ENCODE results near the gene SERPINI2.

DNA sequence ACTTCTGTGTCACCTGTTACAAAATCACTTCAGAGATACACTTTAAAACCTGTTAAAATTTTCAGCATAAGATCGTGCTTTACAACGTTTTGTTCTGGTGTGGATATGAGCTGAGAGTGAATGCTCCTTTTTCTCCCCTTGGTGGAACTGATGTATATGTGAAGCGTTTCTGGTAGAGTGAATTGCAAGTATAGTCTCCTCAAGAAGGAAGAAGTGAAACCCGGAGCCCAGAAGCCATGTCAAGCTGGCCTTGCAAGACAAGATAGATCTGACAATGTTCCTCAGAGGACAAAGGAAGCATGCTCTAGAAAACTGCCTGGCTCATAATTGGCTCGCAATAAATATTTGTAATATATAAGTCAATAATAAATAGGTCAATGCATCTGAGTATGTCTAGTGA is 23.6 kb downstream of the SERPINI2 start:
- TF ChIP-seq, protein P1, sequence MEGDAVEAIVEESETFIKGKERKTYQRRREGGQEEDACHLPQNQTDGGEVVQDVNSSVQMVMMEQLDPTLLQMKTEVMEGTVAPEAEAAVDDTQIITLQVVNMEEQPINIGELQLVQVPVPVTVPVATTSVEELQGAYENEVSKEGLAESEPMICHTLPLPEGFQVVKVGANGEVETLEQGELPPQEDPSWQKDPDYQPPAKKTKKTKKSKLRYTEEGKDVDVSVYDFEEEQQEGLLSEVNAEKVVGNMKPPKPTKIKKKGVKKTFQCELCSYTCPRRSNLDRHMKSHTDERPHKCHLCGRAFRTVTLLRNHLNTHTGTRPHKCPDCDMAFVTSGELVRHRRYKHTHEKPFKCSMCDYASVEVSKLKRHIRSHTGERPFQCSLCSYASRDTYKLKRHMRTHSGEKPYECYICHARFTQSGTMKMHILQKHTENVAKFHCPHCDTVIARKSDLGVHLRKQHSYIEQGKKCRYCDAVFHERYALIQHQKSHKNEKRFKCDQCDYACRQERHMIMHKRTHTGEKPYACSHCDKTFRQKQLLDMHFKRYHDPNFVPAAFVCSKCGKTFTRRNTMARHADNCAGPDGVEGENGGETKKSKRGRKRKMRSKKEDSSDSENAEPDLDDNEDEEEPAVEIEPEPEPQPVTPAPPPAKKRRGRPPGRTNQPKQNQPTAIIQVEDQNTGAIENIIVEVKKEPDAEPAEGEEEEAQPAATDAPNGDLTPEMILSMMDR (IDR thresholded peaks at IDR 0.05; ENCODE audit: insufficient read depth, low read length), result no peak
- TF ChIP-seq, protein P2, sequence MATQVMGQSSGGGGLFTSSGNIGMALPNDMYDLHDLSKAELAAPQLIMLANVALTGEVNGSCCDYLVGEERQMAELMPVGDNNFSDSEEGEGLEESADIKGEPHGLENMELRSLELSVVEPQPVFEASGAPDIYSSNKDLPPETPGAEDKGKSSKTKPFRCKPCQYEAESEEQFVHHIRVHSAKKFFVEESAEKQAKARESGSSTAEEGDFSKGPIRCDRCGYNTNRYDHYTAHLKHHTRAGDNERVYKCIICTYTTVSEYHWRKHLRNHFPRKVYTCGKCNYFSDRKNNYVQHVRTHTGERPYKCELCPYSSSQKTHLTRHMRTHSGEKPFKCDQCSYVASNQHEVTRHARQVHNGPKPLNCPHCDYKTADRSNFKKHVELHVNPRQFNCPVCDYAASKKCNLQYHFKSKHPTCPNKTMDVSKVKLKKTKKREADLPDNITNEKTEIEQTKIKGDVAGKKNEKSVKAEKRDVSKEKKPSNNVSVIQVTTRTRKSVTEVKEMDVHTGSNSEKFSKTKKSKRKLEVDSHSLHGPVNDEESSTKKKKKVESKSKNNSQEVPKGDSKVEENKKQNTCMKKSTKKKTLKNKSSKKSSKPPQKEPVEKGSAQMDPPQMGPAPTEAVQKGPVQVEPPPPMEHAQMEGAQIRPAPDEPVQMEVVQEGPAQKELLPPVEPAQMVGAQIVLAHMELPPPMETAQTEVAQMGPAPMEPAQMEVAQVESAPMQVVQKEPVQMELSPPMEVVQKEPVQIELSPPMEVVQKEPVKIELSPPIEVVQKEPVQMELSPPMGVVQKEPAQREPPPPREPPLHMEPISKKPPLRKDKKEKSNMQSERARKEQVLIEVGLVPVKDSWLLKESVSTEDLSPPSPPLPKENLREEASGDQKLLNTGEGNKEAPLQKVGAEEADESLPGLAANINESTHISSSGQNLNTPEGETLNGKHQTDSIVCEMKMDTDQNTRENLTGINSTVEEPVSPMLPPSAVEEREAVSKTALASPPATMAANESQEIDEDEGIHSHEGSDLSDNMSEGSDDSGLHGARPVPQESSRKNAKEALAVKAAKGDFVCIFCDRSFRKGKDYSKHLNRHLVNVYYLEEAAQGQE (IDR thresholded peaks at IDR 0.05; ENCODE audit: insufficient replicate concordance, low read depth), result no peak

All from HL-60 (cell line).